Mesothelial cell of epicardium (in vitro differentiated cells): ENCODE results near the gene TSSK2. TPM values are rescaled to one million over a fixed set of nuclear protein-coding genes. Genes with fewer than 3 reads are reported as not detected.
A peak's percentile ranks its signal among the peaks of the same experiment; 100 is the strongest.

Experiments
- DNase-seq, 2 experiments: peaks; one replicate each; pipeline ENCODE4 v3.0.0; 2021; ENCODE audit warnings: low spot score in 2 of 2; ENCODE audit not compliant: unreplicated experiment in 2 of 2
- H3K27ac Mint-ChIP-seq: 2 replicates; pipeline ENCODE4 v1.8.0; 2021; ENCODE audit warnings: mixed read lengths
- H3K27me3 Mint-ChIP-seq: 2 replicates; pipeline ENCODE4 v1.8.0; 2021; ENCODE audit warnings: low read depth, mixed read lengths
- H3K36me3 Mint-ChIP-seq: 2 replicates; pipeline ENCODE4 v1.8.0; 2021; ENCODE audit warnings: mixed read lengths
- H3K4me1 Mint-ChIP-seq: 2 replicates; pipeline ENCODE4 v1.8.0; 2021; ENCODE audit warnings: mixed read lengths
- H3K4me3 Mint-ChIP-seq: 2 replicates; pipeline ENCODE4 v1.8.0; 2021; ENCODE audit warnings: mild to moderate bottlenecking, moderate library complexity, mixed read lengths
- H3K9me3 Mint-ChIP-seq: 2 replicates; pipeline ENCODE4 v1.8.0; 2021; ENCODE audit warnings: mixed read lengths
- CTCF ChIP-seq: fragments of 200-600 bp; sonication (generic); IDR thresholded peaks from one replicate; pipeline ENCODE4 v1.5.0; 2021; ENCODE audit warnings: antibody characterized with exemption; ENCODE audit not compliant: unreplicated experiment
- total RNA-seq: library from RNA; stranded (reverse); gene quantifications from 3 replicates; pipeline ENCODE4 v1.2.1, GENCODE V29; 2021

TSSK2 gene
- total RNA-seq, 1 donor from 2014 or later = not detected

GRCh38 chr22:19139974-19140373 lies 8.9 kb downstream of the TSSK2 start:
- Mint-ChIP-seq H3K36me3 (peaks cover 32% of the 10 kb centered on the region), H3K27ac (no peak overlapping the region), H3K4me1 (peaks cover 11% of the 10 kb centered on the region), H3K9me3 (no peaks in the 10 kb centered on the region), H3K4me3 (no peak overlapping the region), H3K27me3 (peaks cover 3% of the 10 kb centered on the region)
- DNase-seq = peak in 1 of 2 experiments; percentile 2
- no peak for TF ChIP-seq CTCF

GRCh38 chr22:19142394-19142793 lies 11.3 kb downstream of the TSSK2 start:
- no peak for TF ChIP-seq CTCF
- H3K4me1 Mint-ChIP-seq = peaks cover 11% of the 10 kb centered on the region
- H3K9me3 Mint-ChIP-seq = no peaks in the 10 kb centered on the region
- peaks cover 21% of the 10 kb centered on the region for H3K27me3 Mint-ChIP-seq
- no peak for DNase-seq
- peaks cover 13% of the 10 kb centered on the region for H3K36me3 Mint-ChIP-seq
- H3K4me3 Mint-ChIP-seq = peak overlapping the region; percentile 48
- no peak overlapping the region for H3K27ac Mint-ChIP-seq

GRCh38 chr22:19143212-19143611 lies 12.1 kb downstream of the TSSK2 start:
- no peak for DNase-seq
- Mint-ChIP-seq H3K4me3 (peak overlapping the region; percentile 97), H3K36me3 (peaks cover 13% of the 10 kb centered on the region), H3K9me3 (no peaks in the 10 kb centered on the region), H3K27me3 (peaks cover 29% of the 10 kb centered on the region), H3K4me1 (peaks cover 11% of the 10 kb centered on the region), H3K27ac (no peak overlapping the region)
- no peak for TF ChIP-seq CTCF

- Mint-ChIP-seq H3K27me3 (peaks cover 37% of the 10 kb centered on the region), H3K4me3 (peak overlapping the region; percentile 97), H3K9me3 (no peaks in the 10 kb centered on the region), H3K36me3 (peaks cover 13% of the 10 kb centered on the region), H3K4me1 (peaks cover 11% of the 10 kb centered on the region), H3K27ac (peak overlapping the region; percentile 95)
- no peak for TF ChIP-seq CTCF
- DNase-seq = no peak
These were observed 12.9 kb downstream of the TSSK2 start for GRCh38 chr22:19143967-19144400.

- Mint-ChIP-seq H3K27ac (no peak overlapping the region), H3K9me3 (no peaks in the 10 kb centered on the region), H3K4me1 (peaks cover 14% of the 10 kb centered on the region), H3K36me3 (peaks cover 2% of the 10 kb centered on the region), H3K27me3 (peaks cover 51% of the 10 kb centered on the region), H3K4me3 (no peak overlapping the region)
- TF ChIP-seq CTCF = no peak
- no peak for DNase-seq
These were observed 15.3 kb downstream of the TSSK2 start for GRCh38 chr22:19146215-19146968.
